Trophoblast cell (in vitro differentiated cells and primary cell): Measurements from ENCODE around the gene OR11G2.
"Not testable (repeated sequence)": the region's sequence is repeated elsewhere in the genome, so short reads cannot be mapped to it uniquely, and the experiment has no call there.

Experiments used
- DNase-seq, 2 donors: peaks; one replicate each; pipeline ENCODE4 v3.0.0-alpha.2; 2016
- H2AFZ ChIP-seq: 2 replicates; pipeline ENCODE4 v1.6.1; 2013; ENCODE audit warnings: low read length, moderate library complexity, mild to moderate bottlenecking; ENCODE audit not compliant: insufficient read depth, poor library complexity
- H2AK5ac ChIP-seq: 2 replicates; pipeline ENCODE4 v1.6.1; 2013; ENCODE audit warnings: mild to moderate bottlenecking, low read length
- H2BK120ac ChIP-seq: 2 replicates; pipeline ENCODE4 v1.6.1; 2013; ENCODE audit warnings: low read length, mild to moderate bottlenecking, moderate library complexity; ENCODE audit not compliant: insufficient read depth, poor library complexity
- H2BK12ac ChIP-seq: 2 replicates; pipeline ENCODE4 v1.6.1; 2013; ENCODE audit warnings: mild to moderate bottlenecking, low read length, moderate library complexity
- H2BK5ac ChIP-seq: 2 replicates; pipeline ENCODE4 v1.6.1; 2013; ENCODE audit warnings: low read length, low read depth, moderate library complexity, mild to moderate bottlenecking; ENCODE audit not compliant: poor library complexity
- H3K14ac ChIP-seq: 2 replicates; pipeline ENCODE4 v1.6.1; 2013; ENCODE audit warnings: mild to moderate bottlenecking, low read length
- H3K18ac ChIP-seq: 2 replicates; pipeline ENCODE4 v1.6.1; 2013; ENCODE audit warnings: mild to moderate bottlenecking, low read length
- H3K23ac ChIP-seq: 2 replicates; pipeline ENCODE4 v1.6.1; 2013; ENCODE audit warnings: low read length
- H3K27ac ChIP-seq: 2 replicates; pipeline ENCODE4 v1.5.1; 2013; ENCODE audit warnings: low read depth, mild to moderate bottlenecking, inconsistent platforms, low read length, moderate library complexity
- H3K27me3 ChIP-seq: 2 replicates; pipeline ENCODE4 v1.6.1; 2013; ENCODE audit warnings: inconsistent platforms, mild to moderate bottlenecking, low read length, moderate library complexity; ENCODE audit not compliant: insufficient read depth
- H3K36me3 ChIP-seq, 2 experiments: 1 replicate in 1 of 2; 2 replicates in 1 of 2; pipeline ENCODE4 v1.6.1; 2013; ENCODE audit warnings: low read length in 2 of 2, mild to moderate bottlenecking in 2 of 2, moderate library complexity in 1 of 2; ENCODE audit not compliant: insufficient read depth in 2 of 2, control insufficient read depth in 1 of 2
- H3K4ac ChIP-seq: 2 replicates; pipeline ENCODE4 v1.6.1; 2013; ENCODE audit warnings: low read depth, mild to moderate bottlenecking, low read length, moderate library complexity
- H3K4me1 ChIP-seq, 2 experiments: 1 replicate in 1 of 2; 2 replicates in 1 of 2; pipeline ENCODE4 v1.6.1; 2013; ENCODE audit warnings: low read length in 2 of 2, mild to moderate bottlenecking in 2 of 2, moderate library complexity in 1 of 2; ENCODE audit not compliant: insufficient read depth in 2 of 2, control insufficient read depth in 1 of 2
- H3K4me2 ChIP-seq: 2 replicates; pipeline ENCODE4 v1.6.1; 2013; ENCODE audit warnings: inconsistent platforms, mild to moderate bottlenecking, low read length, moderate library complexity
- H3K4me3 ChIP-seq: 2 replicates; pipeline ENCODE4 v1.5.1; 2013; ENCODE audit warnings: mild to moderate bottlenecking, low read depth, low read length, inconsistent platforms
- H3K79me1 ChIP-seq: one replicate; pipeline ENCODE4 v1.6.1; 2013; ENCODE audit warnings: low read length
- H3K79me2 ChIP-seq: 2 replicates; pipeline ENCODE4 v1.6.1; 2013; ENCODE audit warnings: low read length, mild to moderate bottlenecking; ENCODE audit not compliant: control insufficient read depth, insufficient read depth, poor library complexity
- H3K9ac ChIP-seq: 2 replicates; pipeline ENCODE4 v1.6.1; 2013; ENCODE audit warnings: mild to moderate bottlenecking, low read length
- H3K9me3 ChIP-seq: 2 replicates; pipeline ENCODE4 v1.6.1; 2013; ENCODE audit warnings: low read depth, mild to moderate bottlenecking, control low read depth, inconsistent platforms, low read length; ENCODE audit not compliant: insufficient read depth
- H4K12ac ChIP-seq: 2 replicates; pipeline ENCODE4 v1.6.1; 2013; ENCODE audit warnings: low read depth, mild to moderate bottlenecking, low read length, moderate library complexity
- H4K8ac ChIP-seq: 2 replicates; pipeline ENCODE4 v1.6.1; 2013; ENCODE audit warnings: low read depth, mild to moderate bottlenecking, low read length, moderate library complexity
- H4K91ac ChIP-seq: one replicate; pipeline ENCODE4 v1.6.1; 2013; ENCODE audit warnings: low read depth, mild to moderate bottlenecking, low read length, moderate library complexity
- WGBS: extraction: QIAGEN DNeasy Blood & Tissue Kit; methylation state at CpG from one replicate; pipeline ENCODE4 v1.1.7; 2013; ENCODE audit warnings: missing lambda C conversion rate; ENCODE audit not compliant: insufficient read length, insufficient coverage; ENCODE audit errors: extremely low coverage; 5-methylcytosine and 5-hydroxymethylcytosine counted together

Gene OR11G2

GRCh38 chr14:20223410-20223809, 32.7 kb downstream of the OR11G2 start, which contains the start of gene OR11H6:
TSS of gene OR11H6 (plus strand) at chr14:20223710. CDS start at chr14:20223710, 0 bp downstream.
- H4K91ac ChIP-seq = no peak within 1 kb of the TSS
- no peaks in the 10 kb centered on the region for H3K36me3 ChIP-seq
- WGBS = no CpG with 5 or more reads among the region's 2 CpGs

GRCh38 chr14:20228681-20229080, 38.0 kb downstream of the OR11G2 start, which contains the start of gene OR11H7:
TSS of gene OR11H7 (plus strand) at chr14:20228981.
- H4K12ac ChIP-seq = no peak within 1 kb of the TSS
- no peak within 1 kb of the TSS for H4K91ac ChIP-seq
- no peaks in the 10 kb centered on the region for H3K36me3 ChIP-seq
- no peaks in the 10 kb centered on the region for H3K79me1 ChIP-seq
- no peak within 1 kb of the TSS for H2BK5ac ChIP-seq
- no peak within 1 kb of the TSS for H3K4me2 ChIP-seq
- H3K9me3 ChIP-seq = peaks cover 11% of the 10 kb centered on the region
- H2AK5ac ChIP-seq = no peak within 1 kb of the TSS
- no peak within 1 kb of the TSS for H3K27ac ChIP-seq
- no peak within 1 kb of the TSS for H3K4me3 ChIP-seq
- no peak within 1 kb of the TSS for H3K9ac ChIP-seq
- H2BK120ac ChIP-seq = no peak within 1 kb of the TSS
- no peak within 1 kb of the TSS for H2AFZ ChIP-seq
- no peak for DNase-seq
- no peak within 1 kb of the TSS for H3K14ac ChIP-seq
- H3K4me1 ChIP-seq = no peaks in the 10 kb centered on the region
- H3K79me2 ChIP-seq = no peaks in the 10 kb centered on the region
- H4K8ac ChIP-seq = no peak within 1 kb of the TSS
- H2BK12ac ChIP-seq = no peak within 1 kb of the TSS
- peaks cover 2% of the 10 kb centered on the region for H3K27me3 ChIP-seq
- H3K4ac ChIP-seq = no peak within 1 kb of the TSS
- H3K23ac ChIP-seq = no peak within 1 kb of the TSS
- no CpG with 5 or more reads among the region's 1 CpG for WGBS
- no peak within 1 kb of the TSS for H3K18ac ChIP-seq

More at GRCh38 chr14:20223410-20223809, 32.7 kb downstream of the OR11G2 start, which contains the start of gene OR11H6:
- H3K9ac ChIP-seq = peak within 1 kb of the TSS; percentile 10
- peaks cover 4% of the 10 kb centered on the region for H3K9me3 ChIP-seq
- no peak within 1 kb of the TSS for H3K14ac ChIP-seq
- no peaks in the 10 kb centered on the region for H3K79me2 ChIP-seq
- H3K27ac ChIP-seq = no peak within 1 kb of the TSS
- H3K4me1 ChIP-seq = no peaks in the 10 kb centered on the region
- no peak for DNase-seq
- H3K27me3 ChIP-seq = no peaks in the 10 kb centered on the region
- no peak within 1 kb of the TSS for H2BK12ac ChIP-seq
- H3K4ac ChIP-seq = no peak within 1 kb of the TSS
- H3K4me2 ChIP-seq = no peak within 1 kb of the TSS
- no peak within 1 kb of the TSS for H2AFZ ChIP-seq
- H4K8ac ChIP-seq = no peak within 1 kb of the TSS
- no peak within 1 kb of the TSS for H3K18ac ChIP-seq
- no peak within 1 kb of the TSS for H4K12ac ChIP-seq
- H3K79me1 ChIP-seq = no peaks in the 10 kb centered on the region
- H2BK5ac ChIP-seq = no peak within 1 kb of the TSS
- H3K23ac ChIP-seq = no peak within 1 kb of the TSS
- H2AK5ac ChIP-seq = no peak within 1 kb of the TSS
- H2BK120ac ChIP-seq = no peak within 1 kb of the TSS
- no peak within 1 kb of the TSS for H3K4me3 ChIP-seq

- H3K79me1 ChIP-seq, H2BK5ac ChIP-seq, H3K23ac ChIP-seq, H2BK12ac ChIP-seq, H3K18ac ChIP-seq, H3K9ac ChIP-seq, DNase-seq, H3K9me3 ChIP-seq, H3K36me3 ChIP-seq, H3K4me1 ChIP-seq, H3K4me2 ChIP-seq, H4K91ac ChIP-seq, H3K4ac ChIP-seq, H3K27ac ChIP-seq, H4K8ac ChIP-seq, H3K4me3 ChIP-seq, H2AK5ac ChIP-seq, H2AFZ ChIP-seq, H3K14ac ChIP-seq, H3K79me2 ChIP-seq, H3K27me3 ChIP-seq, H4K12ac ChIP-seq, H2BK120ac ChIP-seq: not testable (repeated sequence)
- no CpG with 5 or more reads among the region's 4 CpGs for WGBS
These were observed 44.7 kb downstream of the OR11G2 start for GRCh38 chr14:20235415-20235814.

GRCh38 chr14:20247646-20248246, 57.0 kb downstream of the OR11G2 start:
- Histone ChIP-seq H2AFZ (no peak overlapping the region), H2BK12ac (no peak overlapping the region), H2AK5ac (no peak overlapping the region), H3K4me3 (no peak overlapping the region), H3K27ac (no peak overlapping the region), H3K79me2 (no peaks in the 10 kb centered on the region), H3K4ac (no peak overlapping the region), H4K91ac (no peak overlapping the region), H3K36me3 (no peaks in the 10 kb centered on the region), H3K4me1 (no peaks in the 10 kb centered on the region), H3K14ac (no peak overlapping the region), H3K9ac (no peak overlapping the region), H2BK5ac (no peak overlapping the region), H4K8ac (no peak overlapping the region), H2BK120ac (no peak overlapping the region), H3K4me2 (no peak overlapping the region), H3K18ac (no peak overlapping the region), H3K27me3 (no peaks in the 10 kb centered on the region), H3K79me1 (no peaks in the 10 kb centered on the region), H3K9me3 (peaks cover 10% of the 10 kb centered on the region), H3K23ac (no peak overlapping the region), H4K12ac (no peak overlapping the region)
- WGBS = no CpG with 5 or more reads among the region's 3 CpGs
- DNase-seq = peak in 1 of 2 donors; percentile 55
